Natural killer cell (primary cell): ENCODE measurements around the gene FOXP1. TPM values are rescaled to one million over a fixed set of nuclear protein-coding genes. Genes with fewer than 3 reads are reported as not detected.
"Not testable (repeated sequence)": the region's sequence is repeated elsewhere in the genome, so short reads cannot be mapped to it uniquely, and the experiment has no call there.

Source experiments
- ATAC-seq, 3 donors: fragments of 150-1000 bp in 2 of 3; fragments of 200-7000 bp in 1 of 3; cut with Tn5 transposase; 1 replicate in 1 of 3; 2 replicates in 2 of 3; pipeline ENCODE4 v1.10.0; 2021; ENCODE audit warnings: mild to moderate bottlenecking in 2 of 3, moderate library complexity in 2 of 3
- DNase-seq, 2 donors: peaks; one replicate each; pipeline versions ENCODE4 v3.0.0 to v3.0.0-alpha.2; 2013 to 2021; ENCODE audit warnings: mixed read lengths in 1 of 2
- H3K27ac ChIP-seq: one replicate; pipeline ENCODE4 v1.5.1; 2013; ENCODE audit warnings: mild to moderate bottlenecking, low read length
- H3K27me3 ChIP-seq: one replicate; pipeline ENCODE4 v1.6.1; 2013; ENCODE audit warnings: low read length; ENCODE audit not compliant: control insufficient read depth, insufficient read depth
- H3K36me3 ChIP-seq: one replicate; pipeline ENCODE4 v1.6.1; 2013; ENCODE audit warnings: low read length; ENCODE audit not compliant: control insufficient read depth, insufficient read depth
- H3K4me1 ChIP-seq: one replicate; pipeline ENCODE4 v1.6.1; 2013; ENCODE audit warnings: low read length; ENCODE audit not compliant: control insufficient read depth, insufficient read depth
- H3K4me3 ChIP-seq: one replicate; pipeline ENCODE4 v1.5.1; 2013; ENCODE audit warnings: low read length
- H3K9me3 ChIP-seq: one replicate; pipeline ENCODE4 v1.6.1; 2013; ENCODE audit warnings: low read length; ENCODE audit not compliant: control insufficient read depth, insufficient read depth
- H3K27ac Mint-ChIP-seq, 2 donors: one replicate each; pipeline ENCODE4 v1.8.0; 2022; ENCODE audit warnings: mild to moderate bottlenecking in 2 of 2, mixed read lengths in 2 of 2, moderate library complexity in 1 of 2
- H3K27me3 Mint-ChIP-seq, 2 donors: one replicate each; pipeline ENCODE4 v1.8.0; 2022; ENCODE audit warnings: low read depth in 2 of 2, mixed read lengths in 2 of 2
- H3K36me3 Mint-ChIP-seq: one replicate; pipeline ENCODE4 v1.8.0; 2022; ENCODE audit warnings: mixed read lengths
- H3K4me1 Mint-ChIP-seq, 2 donors: one replicate each; pipeline ENCODE4 v1.8.0; 2022; ENCODE audit warnings: mixed read lengths in 2 of 2
- H3K4me3 Mint-ChIP-seq: one replicate; pipeline ENCODE4 v1.8.0; 2022; ENCODE audit warnings: mild to moderate bottlenecking, moderate library complexity, mixed read lengths
- H3K9me3 Mint-ChIP-seq, 2 donors: one replicate each; pipeline ENCODE4 v1.8.0; 2022; ENCODE audit warnings: mixed read lengths in 2 of 2
- WGBS: methylation state at CpG from one replicate; pipeline ENCODE4 v1.1.7; 2013; ENCODE audit warnings: missing lambda C conversion rate; ENCODE audit not compliant: insufficient coverage; 5-methylcytosine and 5-hydroxymethylcytosine counted together
- intact Hi-C: fragments of 100-400 bp; cut with micrococcal nuclease; formaldehyde crosslinking; loops from one replicate; pipeline ENCODE4 v1.14.2; 2022
- total RNA-seq, 4 donors: library from RNA; stranded (reverse); fragments of 120-200 nt in 1 of 4; gene quantifications; one replicate each; pipeline versions ENCODE4 v1.2.3 to v1.2.4, GENCODE V29; 2013 to 2022
- TF ChIP-seq, protein P1 (sequence below): fragments of 200-600 bp; IDR thresholded peaks from one replicate; pipeline ENCODE4 v1.8.0; 2022; ENCODE audit warnings: antibody characterized with exemption

FOXP1 gene
- total RNA-seq, 3 donors from 2014 or later (not counting 1 experiment from before 2014, with no cell fraction given) = 166 to 185 (median 166) TPM

GRCh38 chr3:71532639-71533395, 50.7 kb downstream of the FOXP1 start:
- H3K4me3 ChIP-seq = no peak overlapping the region
- no peak overlapping the region for H3K27ac ChIP-seq
- Mint-ChIP-seq H3K9me3 (no peaks in the 10 kb centered on the region), H3K4me3 (no peak overlapping the region), H3K36me3 (no peaks in the 10 kb centered on the region), H3K4me1 (peaks cover 0 to 15% of the 10 kb centered on the region in 2 donors), H3K27me3 (no peaks in the 10 kb centered on the region), H3K27ac (no peak overlapping the region)
- H3K4me1 ChIP-seq = no peaks in the 10 kb centered on the region
- ATAC-seq (no peak), DNase-seq (no peak)
- intact Hi-C loops = no loop called here
- WGBS = 89% methylated on average over 4 of the region's 6 CpGs
- no peaks in the 10 kb centered on the region for H3K9me3 ChIP-seq
- TF ChIP-seq, protein P1, sequence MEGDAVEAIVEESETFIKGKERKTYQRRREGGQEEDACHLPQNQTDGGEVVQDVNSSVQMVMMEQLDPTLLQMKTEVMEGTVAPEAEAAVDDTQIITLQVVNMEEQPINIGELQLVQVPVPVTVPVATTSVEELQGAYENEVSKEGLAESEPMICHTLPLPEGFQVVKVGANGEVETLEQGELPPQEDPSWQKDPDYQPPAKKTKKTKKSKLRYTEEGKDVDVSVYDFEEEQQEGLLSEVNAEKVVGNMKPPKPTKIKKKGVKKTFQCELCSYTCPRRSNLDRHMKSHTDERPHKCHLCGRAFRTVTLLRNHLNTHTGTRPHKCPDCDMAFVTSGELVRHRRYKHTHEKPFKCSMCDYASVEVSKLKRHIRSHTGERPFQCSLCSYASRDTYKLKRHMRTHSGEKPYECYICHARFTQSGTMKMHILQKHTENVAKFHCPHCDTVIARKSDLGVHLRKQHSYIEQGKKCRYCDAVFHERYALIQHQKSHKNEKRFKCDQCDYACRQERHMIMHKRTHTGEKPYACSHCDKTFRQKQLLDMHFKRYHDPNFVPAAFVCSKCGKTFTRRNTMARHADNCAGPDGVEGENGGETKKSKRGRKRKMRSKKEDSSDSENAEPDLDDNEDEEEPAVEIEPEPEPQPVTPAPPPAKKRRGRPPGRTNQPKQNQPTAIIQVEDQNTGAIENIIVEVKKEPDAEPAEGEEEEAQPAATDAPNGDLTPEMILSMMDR = no peak
- no peaks in the 10 kb centered on the region for H3K27me3 ChIP-seq
- no peaks in the 10 kb centered on the region for H3K36me3 ChIP-seq

DNA sequence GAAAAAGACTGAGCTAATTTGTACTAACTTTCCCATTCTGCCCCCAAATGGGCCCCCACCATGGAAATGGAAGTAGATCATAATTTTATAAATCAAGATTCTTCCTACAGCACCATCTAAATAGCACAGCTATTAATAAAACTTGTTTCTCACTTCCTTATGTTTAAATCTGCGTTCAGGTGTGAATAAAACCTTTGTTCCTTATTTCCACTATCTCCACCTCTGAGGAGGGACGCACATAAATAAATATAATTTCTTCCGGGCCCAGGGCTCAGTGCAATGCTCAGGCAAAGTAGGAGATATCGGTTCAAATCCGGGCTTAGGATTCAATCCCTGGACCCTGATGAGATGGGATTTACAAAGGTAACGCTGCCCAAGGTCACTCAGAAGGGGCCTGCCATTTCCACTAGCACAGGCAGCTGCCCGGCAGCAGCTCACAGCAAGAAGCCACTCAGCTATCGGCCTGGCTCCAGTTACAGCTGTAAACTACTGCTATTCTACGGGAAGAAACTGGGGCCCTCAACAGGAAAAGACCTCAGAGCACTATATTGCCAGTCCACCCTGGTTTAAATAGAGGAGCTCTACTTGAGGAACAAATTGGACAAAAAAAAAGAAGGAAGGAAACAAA, 52.5 kb downstream of the FOXP1 start:
- Mint-ChIP-seq H3K27ac (no peak overlapping the region), H3K4me1 (peaks cover 3 to 5% of the 10 kb centered on the region in 2 donors), H3K36me3 (no peaks in the 10 kb centered on the region), H3K4me3 (no peak overlapping the region), H3K9me3 (no peaks in the 10 kb centered on the region), H3K27me3 (no peaks in the 10 kb centered on the region)
- Histone ChIP-seq H3K27me3 (no peaks in the 10 kb centered on the region), H3K9me3 (no peaks in the 10 kb centered on the region), H3K4me1 (no peaks in the 10 kb centered on the region), H3K4me3 (no peak overlapping the region), H3K27ac (no peak overlapping the region), H3K36me3 (no peaks in the 10 kb centered on the region)
- TF ChIP-seq, protein P1 = no peak
- intact Hi-C loops = no loop called here
- ATAC-seq (no peak), DNase-seq (no peak)
- 95% methylated on average over 9 of the region's 9 CpGs for WGBS

GRCh38 chr3:71528816-71529215, 54.7 kb downstream of the FOXP1 start:
- intact Hi-C loops = no loop called here
- no peaks in the 10 kb centered on the region for H3K27me3 ChIP-seq
- no peaks in the 10 kb centered on the region for H3K4me1 ChIP-seq
- H3K9me3 ChIP-seq = no peaks in the 10 kb centered on the region
- Mint-ChIP-seq H3K4me3 (no peak overlapping the region), H3K36me3 (no peaks in the 10 kb centered on the region), H3K4me1 (peaks cover 0 to 5% of the 10 kb centered on the region in 2 donors), H3K27ac (no peak overlapping the region), H3K27me3 (no peaks in the 10 kb centered on the region), H3K9me3 (no peaks in the 10 kb centered on the region)
- TF ChIP-seq, protein P1 = no peak
- DNase-seq (no peak), ATAC-seq (no peak)
- WGBS = 86% methylated on average over 1 of the region's 2 CpGs
- H3K27ac ChIP-seq = no peak overlapping the region
- H3K36me3 ChIP-seq = no peaks in the 10 kb centered on the region
- no peak overlapping the region for H3K4me3 ChIP-seq

GRCh38 chr3:71526448-71526847, 57.1 kb downstream of the FOXP1 start:
- H3K4me1 ChIP-seq, H3K27ac ChIP-seq, H3K27ac Mint-ChIP-seq, H3K4me3 ChIP-seq, H3K27me3 Mint-ChIP-seq, intact Hi-C loops, H3K9me3 ChIP-seq, DNase-seq, H3K36me3 ChIP-seq, H3K9me3 Mint-ChIP-seq, ATAC-seq, H3K4me1 Mint-ChIP-seq, H3K27me3 ChIP-seq, H3K4me3 Mint-ChIP-seq, H3K36me3 Mint-ChIP-seq: not testable (repeated sequence)
- WGBS = 94% methylated on average over 8 of the region's 9 CpGs
